Astrocyte (in vitro differentiated cells and primary cell): ENCODE data around the gene ATP11A. TPM values are rescaled to one million over a fixed set of nuclear protein-coding genes. Genes with fewer than 3 reads are reported as not detected.

ENCODE experiments used
- DNase-seq: peaks from one replicate; pipeline ENCODE4 v3.0.0-alpha.2; 2010; ENCODE audit warnings: low read depth
- FAIRE-seq: peaks from 2 replicates; lab custom pipeline; 2011; peaks lifted over from hg19 to GRCh38; lab: Jason Lieb, UNC
- H2AFZ ChIP-seq: 2 replicates; pipeline ENCODE4 v1.6.0; 2012; ENCODE audit warnings: low read depth, low read length, inconsistent platforms
- H3K27ac ChIP-seq: 2 replicates; pipeline ENCODE4 v1.5.1; 2011; ENCODE audit warnings: low read depth, low read length, inconsistent platforms
- H3K27me3 ChIP-seq: 2 replicates; pipeline ENCODE4 v1.6.0; 2011; ENCODE audit warnings: low read length, inconsistent platforms; ENCODE audit not compliant: insufficient read depth
- H3K36me3 ChIP-seq: 2 replicates; pipeline ENCODE4 v1.5.1; 2011; ENCODE audit warnings: low read length, inconsistent platforms; ENCODE audit not compliant: insufficient read depth
- H3K4me1 ChIP-seq: 2 replicates; pipeline ENCODE4 v1.5.1; 2011; ENCODE audit warnings: low read length, inconsistent platforms; ENCODE audit not compliant: insufficient read depth
- H3K4me2 ChIP-seq: 2 replicates; pipeline ENCODE4 v1.6.0; 2012; ENCODE audit warnings: low read length, inconsistent platforms
- H3K4me3 ChIP-seq: 2 replicates; pipeline ENCODE4 v1.5.1; 2011; ENCODE audit warnings: low read depth, mild to moderate bottlenecking, low read length, inconsistent platforms; ENCODE audit not compliant: insufficient read depth
- H3K79me2 ChIP-seq: 2 replicates; pipeline ENCODE4 v1.6.0; 2012; ENCODE audit warnings: mild to moderate bottlenecking, low read length, inconsistent platforms; ENCODE audit not compliant: insufficient read depth
- H3K9ac ChIP-seq: 2 replicates; pipeline ENCODE4 v1.6.0; 2012; ENCODE audit warnings: mild to moderate bottlenecking, low read length, inconsistent platforms
- H3K9me3 ChIP-seq: 2 replicates; pipeline ENCODE4 v1.5.1; 2012; ENCODE audit warnings: low read depth, mild to moderate bottlenecking, low read length, inconsistent platforms; ENCODE audit not compliant: insufficient read depth
- H4K20me1 ChIP-seq: 2 replicates; pipeline ENCODE4 v1.6.0; 2012; ENCODE audit warnings: low read length, inconsistent platforms; ENCODE audit not compliant: insufficient read depth
- H3K27ac Mint-ChIP-seq: one replicate; pipeline ENCODE4 v1.8.0; 2021; ENCODE audit warnings: mild to moderate bottlenecking, mixed read lengths; ENCODE audit not compliant: unreplicated experiment
- H3K27me3 Mint-ChIP-seq: one replicate; pipeline ENCODE4 v1.8.0; 2021; ENCODE audit warnings: low read depth, mixed read lengths; ENCODE audit not compliant: unreplicated experiment
- H3K36me3 Mint-ChIP-seq: one replicate; pipeline ENCODE4 v1.8.0; 2021; ENCODE audit warnings: low read depth, mixed read lengths; ENCODE audit not compliant: unreplicated experiment
- H3K4me1 Mint-ChIP-seq: one replicate; pipeline ENCODE4 v1.8.0; 2021; ENCODE audit warnings: low read depth, mixed read lengths; ENCODE audit not compliant: unreplicated experiment
- H3K4me3 Mint-ChIP-seq: one replicate; pipeline ENCODE4 v1.8.0; 2021; ENCODE audit warnings: mild to moderate bottlenecking, moderate library complexity, mixed read lengths; ENCODE audit not compliant: unreplicated experiment
- H3K9me3 Mint-ChIP-seq: one replicate; pipeline ENCODE4 v1.8.0; 2021; ENCODE audit warnings: mild to moderate bottlenecking, mixed read lengths; ENCODE audit not compliant: unreplicated experiment
- EZH2 ChIP-seq: IDR thresholded peaks from 2 replicates; pipeline ENCODE4 v1.6.1; 2012; ENCODE audit warnings: mild to moderate bottlenecking, low read length, inconsistent platforms; ENCODE audit not compliant: insufficient read depth
- total RNA-seq: library from RNA; stranded (reverse); gene quantifications from 2 replicates; pipeline ENCODE4 v1.2.1, GENCODE V29; 2021
- TF ChIP-seq, protein P1 (sequence below): IDR thresholded peaks from 2 replicates; pipeline ENCODE4 v1.5.1; 2011; ENCODE audit warnings: low read depth, mild to moderate bottlenecking, inconsistent platforms, low read length, moderate library complexity; ENCODE audit not compliant: insufficient read depth

Gene ATP11A
- total RNA-seq, 1 donor from 2014 or later, result 38.9 TPM

DNA sequence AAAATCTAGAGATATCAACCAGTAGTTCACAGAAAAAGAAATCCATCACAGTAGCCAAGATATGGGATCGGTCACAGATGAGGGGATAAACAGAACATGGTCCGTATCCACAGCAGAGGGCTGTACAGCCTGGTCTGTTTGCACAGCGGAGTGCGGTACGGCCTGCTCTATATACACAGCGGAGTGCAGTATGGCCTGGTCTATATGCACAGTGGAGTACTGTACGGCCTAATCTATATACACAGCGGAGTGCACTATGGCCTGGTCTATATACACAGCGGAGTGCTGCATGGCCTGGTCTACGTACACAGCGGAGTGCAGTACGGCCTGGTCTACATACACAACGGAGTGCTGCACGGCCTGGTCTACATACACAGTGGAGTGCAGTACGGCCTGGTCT is 236.2 kb downstream of the ATP11A start:
- H2AFZ ChIP-seq, result no peak overlapping the region
- Mint-ChIP-seq H3K4me3 (no peak overlapping the region), H3K27ac (peak overlapping the region; percentile 5), H3K9me3 (peaks cover 2% of the 10 kb centered on the region), H3K4me1 (no peaks in the 10 kb centered on the region), H3K27me3 (peaks cover 3% of the 10 kb centered on the region), H3K36me3 (no peaks in the 10 kb centered on the region)
- no peaks in the 10 kb centered on the region for H3K79me2 ChIP-seq
- H3K27me3 ChIP-seq, result no peaks in the 10 kb centered on the region
- TF ChIP-seq, protein P1, sequence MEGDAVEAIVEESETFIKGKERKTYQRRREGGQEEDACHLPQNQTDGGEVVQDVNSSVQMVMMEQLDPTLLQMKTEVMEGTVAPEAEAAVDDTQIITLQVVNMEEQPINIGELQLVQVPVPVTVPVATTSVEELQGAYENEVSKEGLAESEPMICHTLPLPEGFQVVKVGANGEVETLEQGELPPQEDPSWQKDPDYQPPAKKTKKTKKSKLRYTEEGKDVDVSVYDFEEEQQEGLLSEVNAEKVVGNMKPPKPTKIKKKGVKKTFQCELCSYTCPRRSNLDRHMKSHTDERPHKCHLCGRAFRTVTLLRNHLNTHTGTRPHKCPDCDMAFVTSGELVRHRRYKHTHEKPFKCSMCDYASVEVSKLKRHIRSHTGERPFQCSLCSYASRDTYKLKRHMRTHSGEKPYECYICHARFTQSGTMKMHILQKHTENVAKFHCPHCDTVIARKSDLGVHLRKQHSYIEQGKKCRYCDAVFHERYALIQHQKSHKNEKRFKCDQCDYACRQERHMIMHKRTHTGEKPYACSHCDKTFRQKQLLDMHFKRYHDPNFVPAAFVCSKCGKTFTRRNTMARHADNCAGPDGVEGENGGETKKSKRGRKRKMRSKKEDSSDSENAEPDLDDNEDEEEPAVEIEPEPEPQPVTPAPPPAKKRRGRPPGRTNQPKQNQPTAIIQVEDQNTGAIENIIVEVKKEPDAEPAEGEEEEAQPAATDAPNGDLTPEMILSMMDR, result no peak
- H4K20me1 ChIP-seq, result no peaks in the 10 kb centered on the region
- H3K9me3 ChIP-seq, result no peaks in the 10 kb centered on the region
- H3K4me1 ChIP-seq, result no peaks in the 10 kb centered on the region
- H3K9ac ChIP-seq, result no peak overlapping the region
- DNase-seq, result no peak
- no peak overlapping the region for H3K4me3 ChIP-seq
- H3K36me3 ChIP-seq, result no peaks in the 10 kb centered on the region
- H3K4me2 ChIP-seq, result no peak overlapping the region
- no peak overlapping the region for H3K27ac ChIP-seq
- FAIRE-seq, result no peak

GRCh38 chr13:112926993-112927392 is 237.2 kb downstream of the ATP11A start:
- no peaks in the 10 kb centered on the region for H3K9me3 ChIP-seq
- H3K4me2 ChIP-seq, result no peak overlapping the region
- no peak overlapping the region for H3K27ac Mint-ChIP-seq
- H3K79me2 ChIP-seq, result no peaks in the 10 kb centered on the region
- no peak overlapping the region for H3K9ac ChIP-seq
- no peaks in the 10 kb centered on the region for H3K36me3 ChIP-seq
- H4K20me1 ChIP-seq, result no peaks in the 10 kb centered on the region
- FAIRE-seq, result no peak
- no peak overlapping the region for H3K27ac ChIP-seq
- H3K27me3 Mint-ChIP-seq, result peaks cover 3% of the 10 kb centered on the region
- H3K4me3 ChIP-seq, result no peak overlapping the region
- no peaks in the 10 kb centered on the region for H3K27me3 ChIP-seq
- no peak overlapping the region for H3K4me3 Mint-ChIP-seq
- H3K4me1 Mint-ChIP-seq, result peaks cover 2% of the 10 kb centered on the region
- H2AFZ ChIP-seq, result no peak overlapping the region
- H3K4me1 ChIP-seq, result no peaks in the 10 kb centered on the region
- peaks cover under 1% of the 10 kb centered on the region for H3K9me3 Mint-ChIP-seq
- TF ChIP-seq EZH2, result no peak
- TF ChIP-seq, protein P1, result no peak
- no peaks in the 10 kb centered on the region for H3K36me3 Mint-ChIP-seq
- DNase-seq, result no peak

- H3K27me3 ChIP-seq, result no peaks in the 10 kb centered on the region
- Mint-ChIP-seq H3K4me1 (peaks cover 2% of the 10 kb centered on the region), H3K4me3 (no peak overlapping the region), H3K9me3 (no peaks in the 10 kb centered on the region), H3K36me3 (no peaks in the 10 kb centered on the region), H3K27ac (no peak overlapping the region), H3K27me3 (peaks cover 3% of the 10 kb centered on the region)
- H3K4me1 ChIP-seq, result no peaks in the 10 kb centered on the region
- FAIRE-seq (no peak), DNase-seq (no peak)
- TF ChIP-seq EZH2, result no peak
- TF ChIP-seq, protein P1, result no peak
- no peaks in the 10 kb centered on the region for H4K20me1 ChIP-seq
- no peaks in the 10 kb centered on the region for H3K9me3 ChIP-seq
- H3K4me3 ChIP-seq, result no peak overlapping the region
- no peak overlapping the region for H2AFZ ChIP-seq
- no peak overlapping the region for H3K27ac ChIP-seq
- H3K79me2 ChIP-seq, result no peaks in the 10 kb centered on the region
- H3K4me2 ChIP-seq, result no peak overlapping the region
- no peaks in the 10 kb centered on the region for H3K36me3 ChIP-seq
- H3K9ac ChIP-seq, result no peak overlapping the region
Measured at GRCh38 chr13:112928020-112928971, 238.5 kb downstream of the ATP11A start.
